CD4-positive, alpha-beta T cell (primary cell): ENCODE measurements around the gene SGMS2. TPM values are rescaled to one million over a fixed set of nuclear protein-coding genes. Genes with fewer than 3 reads are reported as not detected.

ENCODE experiments used
- ATAC-seq: fragments of 200-7000 bp; cut with Tn5 transposase; one replicate; pipeline ENCODE4 v1.10.0; 2022; ENCODE audit warnings: mild to moderate bottlenecking; ENCODE audit not compliant: poor library complexity
- CTCF ChIA-PET: fragments of 350-600 bp; sonication (Branson Sonifier 250); formaldehyde crosslinking; loops from one replicate; lab custom pipeline; 2021; ENCODE audit warnings: antibody characterized with exemption, inconsistent platforms; lab: Charles Lee
- POLR2A ChIA-PET: fragments of 350-600 bp; sonication (Branson Sonifier 250); formaldehyde crosslinking; loops from one replicate; lab custom pipeline; 2021; ENCODE audit warnings: antibody characterized with exemption, inconsistent platforms; lab: Charles Lee
- DNase-seq, 14 experiments: peaks; one replicate each; pipeline ENCODE4 v3.0.0-alpha.2; 2013 to 2020; ENCODE audit warnings: mixed read lengths in 2 of 14
- H3K27ac ChIP-seq, 2 donors: one replicate each; pipeline versions ENCODE4 v1.5.1 to v1.7.0; 2013; ENCODE audit warnings: low read length in 2 of 2, low read depth in 1 of 2, mild to moderate bottlenecking in 1 of 2
- H3K27me3 ChIP-seq, 2 experiments: 1 replicate in 1 of 2; 2 replicates in 1 of 2; pipeline versions ENCODE4 v1.6.1 to v1.7.0; 2013; ENCODE audit warnings: low read length in 2 of 2, control low read depth in 1 of 2, mild to moderate bottlenecking in 1 of 2, moderate library complexity in 1 of 2; ENCODE audit not compliant: insufficient read depth in 2 of 2, control insufficient read depth in 1 of 2
- H3K36me3 ChIP-seq: one replicate; pipeline ENCODE4 v1.6.1; 2013; ENCODE audit warnings: low read length, control low read depth; ENCODE audit not compliant: insufficient read depth
- H3K4me1 ChIP-seq: one replicate; pipeline ENCODE4 v1.6.1; 2013; ENCODE audit warnings: low read length, control low read depth; ENCODE audit not compliant: insufficient read depth
- H3K4me3 ChIP-seq: one replicate; pipeline ENCODE4 v1.5.1; 2013; ENCODE audit warnings: mild to moderate bottlenecking, low read length, moderate library complexity
- H3K9me3 ChIP-seq, 2 experiments: 1 replicate in 1 of 2; 2 replicates in 1 of 2; pipeline versions ENCODE4 v1.6.1 to v1.7.0; 2013; ENCODE audit warnings: low read length in 2 of 2, mild to moderate bottlenecking in 2 of 2, control low read depth in 1 of 2, moderate library complexity in 1 of 2; ENCODE audit not compliant: control insufficient read depth in 1 of 2, insufficient read depth in 1 of 2
- H3K27ac Mint-ChIP-seq: one replicate; pipeline ENCODE4 v1.8.0; 2020; ENCODE audit warnings: mixed read lengths
- H3K27me3 Mint-ChIP-seq: one replicate; pipeline ENCODE4 v1.8.0; 2021; ENCODE audit warnings: mixed read lengths
- H3K36me3 Mint-ChIP-seq: one replicate; pipeline ENCODE4 v1.8.0; 2021; ENCODE audit warnings: low read depth, mixed read lengths
- H3K4me1 Mint-ChIP-seq: one replicate; pipeline ENCODE4 v1.8.0; 2021; ENCODE audit warnings: low read depth, mixed read lengths
- H3K4me3 Mint-ChIP-seq: one replicate; pipeline ENCODE4 v1.8.0; 2020; ENCODE audit warnings: mild to moderate bottlenecking, mixed read lengths
- H3K9me3 Mint-ChIP-seq: one replicate; pipeline ENCODE4 v1.8.0; 2020; ENCODE audit warnings: mixed read lengths
- intact Hi-C, 2 experiments: fragments of 100-400 bp; cut with DNase I in 1 of 2; cut with micrococcal nuclease in 1 of 2; formaldehyde crosslinking; loops; one replicate each; pipeline versions ENCODE4 v1.15.1 to v1.9.0; 2023 to 2025; cut with DNase I, micrococcal nuclease
- total RNA-seq, 174 experiments: library from RNA in 2 of 174; stranded (reverse) in 2 of 174; gene quantifications; one replicate each; pipeline ENCODE4 v1.2.3 and lab custom pipeline; 2021 to 2026
- TF ChIP-seq, protein P1 (sequence below): fragments of 200-600 bp; IDR thresholded peaks from one replicate; pipeline ENCODE4 v1.8.0; 2022; ENCODE audit warnings: antibody characterized with exemption, mild to moderate bottlenecking

SGMS2 gene
- total RNA-seq, 2 experiments from 2014 or later = 0.08 TPM; not detected in 1

DNA sequence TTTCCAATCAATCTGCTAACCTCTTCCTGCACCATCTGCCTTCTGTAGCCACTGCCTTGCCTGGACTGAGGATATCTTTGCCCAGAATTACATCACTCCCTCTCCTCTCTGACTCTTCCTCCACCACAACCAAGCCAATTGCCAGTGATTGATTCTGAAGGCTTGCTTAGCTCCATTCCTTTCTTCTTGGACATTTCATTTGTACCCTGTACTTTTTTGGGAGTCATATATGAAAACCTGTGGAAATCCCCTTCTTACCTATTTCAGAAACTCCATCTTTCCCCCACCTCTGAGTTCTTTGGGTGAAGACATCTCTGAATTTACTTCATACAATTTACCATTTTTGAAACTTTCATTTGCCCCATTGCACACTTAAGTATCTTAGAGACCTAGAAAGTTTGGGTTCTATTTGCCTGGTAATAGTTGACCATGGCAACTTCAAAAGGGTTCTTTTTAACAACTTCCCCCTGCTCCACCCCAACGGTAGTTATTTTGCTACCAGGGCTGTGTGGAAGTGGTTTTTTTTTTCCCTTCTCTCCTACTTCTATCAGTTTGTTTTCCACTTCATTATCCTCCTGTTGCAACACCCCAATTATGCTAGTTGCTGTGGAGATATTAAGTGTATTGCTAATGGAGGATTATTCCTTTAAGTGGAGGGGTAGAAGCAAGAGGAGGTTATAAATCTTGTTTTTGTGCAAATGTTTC is 14.3 kb downstream of the SGMS2 start:
- Histone ChIP-seq H3K9me3 (no peaks in the 10 kb centered on the region), H3K4me1 (no peaks in the 10 kb centered on the region), H3K27ac (no peak overlapping the region), H3K36me3 (no peaks in the 10 kb centered on the region), H3K27me3 (peaks cover 0 to 3% of the 10 kb centered on the region in 2 experiments), H3K4me3 (no peak overlapping the region)
- no peak for ATAC-seq
- peak in 2 of 14 experiments; percentile 22 to 24 for DNase-seq
- Mint-ChIP-seq H3K4me1 (no peaks in the 10 kb centered on the region), H3K27me3 (peaks cover 7% of the 10 kb centered on the region), H3K4me3 (no peak overlapping the region), H3K9me3 (no peaks in the 10 kb centered on the region), H3K36me3 (no peaks in the 10 kb centered on the region), H3K27ac (no peak overlapping the region)
- TF ChIP-seq, protein P1, sequence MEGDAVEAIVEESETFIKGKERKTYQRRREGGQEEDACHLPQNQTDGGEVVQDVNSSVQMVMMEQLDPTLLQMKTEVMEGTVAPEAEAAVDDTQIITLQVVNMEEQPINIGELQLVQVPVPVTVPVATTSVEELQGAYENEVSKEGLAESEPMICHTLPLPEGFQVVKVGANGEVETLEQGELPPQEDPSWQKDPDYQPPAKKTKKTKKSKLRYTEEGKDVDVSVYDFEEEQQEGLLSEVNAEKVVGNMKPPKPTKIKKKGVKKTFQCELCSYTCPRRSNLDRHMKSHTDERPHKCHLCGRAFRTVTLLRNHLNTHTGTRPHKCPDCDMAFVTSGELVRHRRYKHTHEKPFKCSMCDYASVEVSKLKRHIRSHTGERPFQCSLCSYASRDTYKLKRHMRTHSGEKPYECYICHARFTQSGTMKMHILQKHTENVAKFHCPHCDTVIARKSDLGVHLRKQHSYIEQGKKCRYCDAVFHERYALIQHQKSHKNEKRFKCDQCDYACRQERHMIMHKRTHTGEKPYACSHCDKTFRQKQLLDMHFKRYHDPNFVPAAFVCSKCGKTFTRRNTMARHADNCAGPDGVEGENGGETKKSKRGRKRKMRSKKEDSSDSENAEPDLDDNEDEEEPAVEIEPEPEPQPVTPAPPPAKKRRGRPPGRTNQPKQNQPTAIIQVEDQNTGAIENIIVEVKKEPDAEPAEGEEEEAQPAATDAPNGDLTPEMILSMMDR = no peak
- POLR2A ChIA-PET = no interaction called here
- intact Hi-C loops = no loop called here
- CTCF ChIA-PET = no interaction called here

DNA sequence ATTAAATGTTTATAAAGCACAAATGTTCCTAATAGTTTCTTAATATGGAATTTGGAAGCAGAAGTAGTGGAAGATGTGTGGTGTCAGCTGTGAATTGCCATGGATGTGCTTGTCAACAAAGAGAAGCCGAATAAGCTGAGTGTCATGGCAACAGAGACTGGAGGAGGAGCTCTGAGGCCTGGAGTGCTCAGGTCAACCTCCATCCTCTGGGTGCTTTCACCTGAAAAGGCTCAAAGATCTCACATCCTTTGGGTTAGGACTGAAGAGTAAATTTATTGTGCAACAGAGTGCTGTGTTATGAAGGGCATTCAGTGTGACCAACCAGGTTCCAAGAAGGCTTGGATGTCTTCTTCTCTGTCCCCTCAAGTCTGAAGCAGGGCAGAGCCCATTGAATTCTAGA is 18.7 kb downstream of the SGMS2 start:
- Histone ChIP-seq H3K9me3 (no peaks in the 10 kb centered on the region), H3K36me3 (no peaks in the 10 kb centered on the region), H3K4me3 (no peak overlapping the region), H3K27me3 (peaks cover 0 to 3% of the 10 kb centered on the region in 2 experiments), H3K4me1 (no peaks in the 10 kb centered on the region), H3K27ac (no peak overlapping the region)
- Mint-ChIP-seq H3K27me3 (peaks cover 20% of the 10 kb centered on the region), H3K4me3 (no peak overlapping the region), H3K4me1 (no peaks in the 10 kb centered on the region), H3K36me3 (no peaks in the 10 kb centered on the region), H3K27ac (no peak overlapping the region), H3K9me3 (peaks cover 3% of the 10 kb centered on the region)
- TF ChIP-seq, protein P1 = no peak
- POLR2A ChIA-PET = no interaction called here
- ATAC-seq (no peak), DNase-seq (no peak)
- CTCF ChIA-PET = no interaction called here
- intact Hi-C loops = no loop called here

DNA sequence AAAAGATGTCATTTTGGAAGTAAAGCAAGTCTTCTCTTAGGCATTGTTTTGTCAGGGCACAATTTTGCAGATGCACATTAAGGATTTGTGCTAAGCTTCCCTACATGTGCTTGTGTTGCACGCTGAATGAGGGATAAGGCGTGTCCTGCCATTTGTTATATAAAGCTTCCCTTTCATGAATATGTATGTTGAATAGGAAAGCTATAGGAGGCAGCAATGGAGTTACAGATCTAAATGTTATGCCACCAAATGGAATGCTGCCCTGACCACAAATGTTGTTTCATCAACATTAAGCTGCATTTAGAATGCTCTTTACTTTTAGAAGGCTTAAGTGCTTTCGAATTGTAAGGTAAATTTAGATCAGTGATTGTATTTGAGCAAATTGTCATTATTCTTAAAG is 20.9 kb downstream of the SGMS2 start:
- Mint-ChIP-seq H3K27ac (no peak overlapping the region), H3K4me3 (no peak overlapping the region), H3K36me3 (no peaks in the 10 kb centered on the region), H3K4me1 (peaks cover 4% of the 10 kb centered on the region), H3K9me3 (peaks cover 5% of the 10 kb centered on the region), H3K27me3 (peaks cover 20% of the 10 kb centered on the region)
- peaks cover 0 to 3% of the 10 kb centered on the region in 2 experiments for H3K27me3 ChIP-seq
- no peak overlapping the region for H3K27ac ChIP-seq
- ChIA-PET CTCF (no interaction called here), POLR2A (no interaction called here)
- ATAC-seq (no peak), DNase-seq (no peak)
- no peaks in the 10 kb centered on the region for H3K4me1 ChIP-seq
- H3K36me3 ChIP-seq = no peaks in the 10 kb centered on the region
- H3K4me3 ChIP-seq = no peak overlapping the region
- intact Hi-C loops = no loop called here
- TF ChIP-seq, protein P1 = no peak
- no peaks in the 10 kb centered on the region for H3K9me3 ChIP-seq
